RPMI7951 (cell line): ENCODE data around the gene OBP2B. TPM values are rescaled to one million over a fixed set of nuclear protein-coding genes. Genes with fewer than 3 reads are reported as not detected.

ENCODE experiments used
- DNase-seq: peaks from one replicate; pipeline ENCODE4 v3.0.0-alpha.2; 2012; ENCODE audit warnings: low read depth
- total RNA-seq: library from RNA; depleted of rRNA; stranded (reverse); fragments of >200 nt; shearing (Covaris generic); gene quantifications from 2 replicates; pipeline ENCODE4 v1.2.3, GENCODE V29; 2014; rRNA removed

OBP2B gene
- total RNA-seq, 1 experiment from 2014 or later = not detected

- DNase-seq = no peak
Observed at GRCh38 chr9:133169102-133169501, 39.9 kb downstream of the OBP2B start.

- DNase-seq = no peak
Observed at GRCh38 chr9:133168432-133168831, 40.6 kb downstream of the OBP2B start.

- DNase-seq = no peak
Observed at GRCh38 chr9:133167769-133168168, 41.3 kb downstream of the OBP2B start.

DNA sequence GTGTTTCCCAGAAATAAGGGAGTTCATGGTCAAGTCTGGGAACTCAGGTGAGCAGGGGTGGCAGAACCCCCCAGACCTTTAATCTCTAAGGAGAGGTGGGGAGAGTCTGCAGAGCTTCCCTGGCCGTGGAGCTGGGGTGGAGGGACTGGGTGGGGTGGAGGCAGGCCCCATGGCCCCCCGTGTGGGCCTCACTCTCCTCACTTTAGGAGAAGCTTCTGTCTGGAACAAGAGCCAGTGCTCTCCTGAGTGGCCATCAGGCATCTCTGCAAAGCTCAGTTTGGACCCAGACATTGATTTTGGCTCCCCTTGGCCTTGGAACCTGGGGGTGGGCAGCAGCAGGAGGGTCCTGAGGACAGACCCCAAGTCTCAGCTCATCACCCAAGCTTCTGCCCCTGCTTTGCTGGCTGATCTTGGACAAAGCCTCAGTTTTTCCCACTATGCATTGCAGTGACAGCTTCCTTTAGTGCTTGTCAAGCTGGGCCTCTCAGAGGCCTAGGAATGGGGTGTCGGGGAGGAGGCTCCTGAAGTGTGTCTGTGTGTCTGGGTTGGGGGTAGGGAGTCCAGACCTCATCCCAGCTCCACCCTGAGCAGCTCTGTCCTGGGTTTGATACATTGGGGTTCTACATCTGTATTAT lies 41.8 kb downstream of the OBP2B start:
- no peak for DNase-seq

GRCh38 chr9:133166392-133166791 lies 42.7 kb downstream of the OBP2B start:
- DNase-seq = no peak

- DNase-seq = no peak
Observed at GRCh38 chr9:133165452-133165730, 43.7 kb downstream of the OBP2B start.

DNA sequence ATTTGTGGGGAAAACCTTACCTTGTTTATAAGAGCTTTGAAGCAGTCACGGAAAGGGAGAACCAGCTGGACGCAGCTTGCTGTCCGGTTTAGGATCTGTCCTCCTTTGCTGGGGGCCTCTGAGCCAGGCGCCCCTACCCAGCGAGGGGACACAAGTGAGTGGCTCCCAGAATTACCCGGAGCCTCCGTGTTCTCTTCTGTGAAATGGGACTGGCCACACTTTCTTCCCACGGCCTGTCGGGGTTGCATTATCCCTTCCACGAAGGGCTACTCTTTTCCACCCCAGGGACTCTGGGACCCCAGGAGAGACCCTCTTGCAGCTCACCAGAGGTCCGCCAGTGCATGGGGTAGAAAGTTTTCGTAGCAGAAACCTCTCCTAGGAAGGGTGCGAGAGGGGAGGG lies 44.9 kb downstream of the OBP2B start:
- DNase-seq = no peak

GRCh38 chr9:133163504-133164172 lies 45.4 kb downstream of the OBP2B start, which contains the start of gene GBGT1:
TSS of gene GBGT1 (minus strand) at chr9:133163914. CDS start at chr9:133162412, 1,502 bp downstream.
- peak; percentile 14 for DNase-seq

DNA sequence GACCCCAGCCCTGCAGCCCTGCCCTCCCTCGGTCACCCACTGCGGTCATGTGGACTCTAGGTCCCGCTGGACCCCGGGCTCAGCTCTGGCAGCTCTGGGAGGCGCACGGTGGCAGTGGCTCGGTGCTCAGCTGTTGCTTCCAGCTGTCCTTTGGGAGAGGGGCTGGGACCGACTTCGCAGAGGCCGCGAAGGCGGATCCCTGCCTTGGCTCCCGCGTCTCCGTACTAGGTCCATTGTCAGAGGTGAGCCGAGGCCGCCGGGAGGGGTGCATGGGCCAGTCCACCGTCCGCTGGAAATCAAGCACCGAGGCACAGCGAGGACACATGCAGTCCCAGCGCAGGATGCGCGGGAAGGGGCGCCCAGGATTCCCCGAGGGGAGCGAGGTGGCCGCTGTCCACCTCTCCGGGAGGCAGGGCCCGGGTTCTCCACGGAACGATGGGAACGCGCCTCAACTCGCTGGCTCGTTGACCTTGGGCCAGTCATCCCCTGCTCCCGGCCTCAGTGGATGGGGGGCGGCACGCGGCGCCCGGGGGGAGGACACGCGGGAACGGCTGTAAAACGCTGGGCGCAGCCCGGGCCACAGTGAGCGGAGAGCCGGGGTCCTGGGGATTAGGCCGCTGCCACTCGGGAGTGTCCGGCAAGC lies 46.1 kb downstream of the OBP2B start:
- no peak for DNase-seq

- no peak for DNase-seq
Observed at GRCh38 chr9:133161547-133161950, 47.5 kb downstream of the OBP2B start.

DNA sequence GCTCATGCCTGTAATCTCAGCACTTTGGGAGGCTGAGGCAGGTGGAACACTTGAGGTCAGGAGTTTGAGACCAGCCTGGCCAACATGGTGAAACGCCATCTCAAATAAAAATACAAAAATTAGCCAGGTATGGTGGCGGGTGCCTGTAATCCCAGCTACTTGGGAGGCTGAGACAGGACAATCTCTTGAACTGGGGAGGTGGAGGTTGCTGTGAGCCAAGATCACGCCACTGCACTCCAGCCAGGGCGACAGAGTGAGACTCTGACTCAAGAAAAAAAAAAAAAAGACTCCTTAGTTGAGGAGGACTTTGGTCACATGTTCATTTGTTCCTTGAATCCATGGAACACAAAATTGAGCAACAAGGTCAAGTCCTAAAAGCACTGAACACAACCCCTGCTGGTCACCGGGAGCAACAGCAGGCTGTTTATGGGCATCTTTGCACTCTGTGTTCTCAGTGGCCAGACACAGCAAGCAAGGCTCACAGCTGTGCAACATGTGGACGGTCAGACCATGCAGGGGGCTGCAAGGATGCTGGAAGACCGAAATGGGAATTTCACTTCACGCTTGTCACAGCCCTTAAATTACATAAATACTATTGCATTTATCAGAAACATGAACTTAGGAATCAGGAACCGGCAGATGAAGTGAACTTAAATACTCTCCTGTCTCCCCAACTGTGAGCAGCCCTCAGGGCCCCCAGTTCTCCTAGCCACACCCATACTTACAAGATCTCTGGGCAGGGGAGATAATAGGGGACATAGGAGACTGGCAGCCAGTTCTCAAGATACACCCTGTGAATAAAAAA lies 48.1 kb downstream of the OBP2B start:
- peak; percentile 58 for DNase-seq

DNA sequence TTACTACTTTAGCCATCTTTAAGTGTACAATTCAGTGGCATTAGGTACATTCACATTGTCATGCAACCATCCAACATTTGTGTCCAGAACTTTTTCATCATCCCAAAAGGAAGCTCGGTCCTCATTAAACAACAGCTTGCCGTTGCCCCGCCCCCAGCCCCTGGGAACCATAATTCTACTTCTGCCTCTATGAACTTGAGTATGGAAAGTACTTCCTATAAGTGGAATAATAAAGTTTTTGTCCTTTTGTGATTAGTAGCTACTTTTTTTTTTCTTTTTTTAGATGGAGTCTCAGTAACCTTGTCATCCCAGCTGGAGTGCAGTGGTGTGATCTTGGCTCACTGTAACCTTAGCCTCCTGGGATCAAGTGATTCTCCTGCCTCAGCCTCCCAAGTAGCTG lies 50.4 kb downstream of the OBP2B start:
- DNase-seq = no peak

Other genes with a start within 250 kb of the OBP2B start
- gene GFI1B, start 230.6 kb downstream of the OBP2B start, total RNA-seq = not detected in 2 replicates
- 45.9 and 48.3 TPM in 2 replicates for gene GTF3C5, start 178.3 kb downstream of the OBP2B start, total RNA-seq
- 0.12 TPM in 1 of 2 replicates, not detected in the other for gene CEL, start 147.3 kb downstream of the OBP2B start, total RNA-seq
- gene RALGDS, start 88.0 kb downstream of the OBP2B start, total RNA-seq = 12.5 and 18.9 TPM in 2 replicates
- gene GBGT1, start 45.3 kb downstream of the OBP2B start, total RNA-seq = 0.59 and 1.3 TPM in 2 replicates
- gene ABO, start 66.0 kb upstream of the OBP2B start, total RNA-seq = not detected in 2 replicates
- gene SURF6, start 126.9 kb upstream of the OBP2B start, total RNA-seq = 4.6 and 11.2 TPM in 2 replicates
- gene MED22, start 138.9 kb upstream of the OBP2B start, total RNA-seq = 13.8 and 15.2 TPM in 2 replicates
- gene RPL7A, start 139.0 kb upstream of the OBP2B start, total RNA-seq = 1,811 and 1,953 TPM in 2 replicates
- gene SURF1, start 147.2 kb upstream of the OBP2B start, total RNA-seq = 13.3 and 15.9 TPM in 2 replicates
- 15.0 and 15.7 TPM in 2 replicates for gene SURF2, start 147.3 kb upstream of the OBP2B start, total RNA-seq
- gene SURF4, start 166.8 kb upstream of the OBP2B start, total RNA-seq = 188 and 217 TPM in 2 replicates
- gene STKLD1, start 167.1 kb upstream of the OBP2B start, total RNA-seq = 1.5 and 1.7 TPM in 2 replicates
- gene REXO4, start 208.8 kb upstream of the OBP2B start, total RNA-seq = 9.0 and 9.5 TPM in 2 replicates
- gene ADAMTS13, start 213.1 kb upstream of the OBP2B start, total RNA-seq = not detected in 2 replicates